Measurements from ENCODE around the gene IFT172.

GRCh38 chr2:27497288-27497627 lies 7.7 kb upstream of the IFT172 start:
- TF ChIP-seq EZH2phosphoT487 (IDR thresholded peaks at IDR 0.05; ENCODE audit: insufficient read depth, low read depth) (no peak), EZH2 (IDR thresholded peaks at IDR 0.05; ENCODE audit: insufficient read depth, poor library complexity, severe bottlenecking) (no peak)
